Fibroblast of skin of scalp (primary cell): ENCODE results near the gene CNIH3. TPM values are rescaled to one million over a fixed set of nuclear protein-coding genes. Genes with fewer than 3 reads are reported as not detected.
"Not testable (repeated sequence)": the region's sequence is repeated elsewhere in the genome, so short reads cannot be mapped to it uniquely, and the experiment has no call there.

Source experiments
- DNase-seq: peaks from one replicate; pipeline ENCODE4 v3.0.0-alpha.2; 2013
- polyA plus RNA-seq, 2 experiments: library from polyadenylated mRNA; unstranded; fragments of 120-200 nt; gene quantifications; one replicate each; pipeline ENCODE4 v1.2.1, GENCODE V29; 2013; ENCODE audit not compliant: insufficient read length in 2 of 2

The CNIH3 gene
- polyA plus RNA-seq (2013, experiment 1 of 2; ENCODE audit: insufficient read length), result 1.4 TPM
- polyA plus RNA-seq (2013, experiment 2 of 2; ENCODE audit: insufficient read length), result 1.7 TPM

GRCh38 chr1:224615861-224616755, at the start of gene CNIH3:
Gene CNIH3, plus strand, starts transcription at chr1:224616317. Its CDS starts 858 bp downstream, at chr1:224617175.
- DNase-seq, result peak; percentile 42

- not testable (repeated sequence) for DNase-seq
These were observed 49.6 kb upstream of the CNIH3 start for GRCh38 chr1:224566492-224566891.

- no peak for DNase-seq
These were observed 46.8 kb upstream of the CNIH3 start for GRCh38 chr1:224569276-224569675.

GRCh38 chr1:224571975-224572374, 44.1 kb upstream of the CNIH3 start:
- DNase-seq, result peak; percentile 43

GRCh38 chr1:224579526-224579925, 36.6 kb upstream of the CNIH3 start:
- DNase-seq, result peak; percentile 39

GRCh38 chr1:224580006-224580405, 36.1 kb upstream of the CNIH3 start:
- no peak for DNase-seq

GRCh38 chr1:224582041-224582440, 34.1 kb upstream of the CNIH3 start:
- no peak for DNase-seq

- DNase-seq, result no peak
These were observed 32.3 kb upstream of the CNIH3 start for GRCh38 chr1:224583774-224584173.

- DNase-seq, result no peak
These were observed 31.1 kb upstream of the CNIH3 start for GRCh38 chr1:224585051-224585450.

- no peak for DNase-seq
These were observed 29.1 kb upstream of the CNIH3 start for GRCh38 chr1:224587051-224587450.

GRCh38 chr1:224588515-224588914, 27.6 kb upstream of the CNIH3 start:
- DNase-seq, result no peak

- DNase-seq, result peak; percentile 74
These were observed 27.1 kb upstream of the CNIH3 start for GRCh38 chr1:224589006-224589405.

GRCh38 chr1:224591326-224591725, 24.8 kb upstream of the CNIH3 start:
- DNase-seq, result no peak

GRCh38 chr1:224592636-224593582, 23.2 kb upstream of the CNIH3 start:
- peak; percentile 96 for DNase-seq

- no peak for DNase-seq
These were observed 21.8 kb upstream of the CNIH3 start for GRCh38 chr1:224594360-224594759.

- DNase-seq, result no peak
These were observed 21.3 kb upstream of the CNIH3 start for GRCh38 chr1:224594851-224595250.

- DNase-seq, result no peak
These were observed 10.5 kb upstream of the CNIH3 start for GRCh38 chr1:224605482-224606181.

GRCh38 chr1:224607188-224608148, 8.6 kb upstream of the CNIH3 start:
- DNase-seq, result no peak

GRCh38 chr1:224609333-224609732, 6.8 kb upstream of the CNIH3 start:
- no peak for DNase-seq

- DNase-seq, result no peak
These were observed 3.9 kb upstream of the CNIH3 start for GRCh38 chr1:224612246-224612645.

- DNase-seq, result no peak
These were observed 2.6 kb upstream of the CNIH3 start for GRCh38 chr1:224613486-224613885.
